A549 (cell line): ENCODE results near the gene XPC. TPM values are rescaled to one million over a fixed set of nuclear protein-coding genes. Genes with fewer than 3 reads are reported as not detected.

Experiments
- ATAC-seq, 2 experiments: fragments of 200-7000 bp in 1 of 2; fragments of >200 bp in 1 of 2; cut with Nextera tagmentation in 1 of 2; cut with Tn5 transposase in 1 of 2; 3 replicates each; pipeline versions ENCODE4 v1.8.0 to v1.9.1; 2018 to 2020; ENCODE audit warnings: mild to moderate bottlenecking in 1 of 2, moderate library complexity in 1 of 2
- CTCF ChIA-PET: fragments of 300-600 bp; sonication (Branson Sonifier 250); formaldehyde crosslinking; extraction: SDS; loops from one replicate; lab custom pipeline; 2021; ENCODE audit warnings: antibody characterized with exemption, inconsistent platforms; lab: Yijun Ruan, JAX
- POLR2A ChIA-PET: fragments of 350-600 bp; formaldehyde crosslinking; extraction: SDS; loops from one replicate; lab custom pipeline; 2021; ENCODE audit warnings: antibody characterized with exemption, inconsistent platforms; lab: Yijun Ruan, JAX
- DNase-seq, 2 experiments: peaks; one replicate each; pipeline versions ENCODE4 v3.0.0 to v3.0.0-alpha.2; 2011 to 2016; ENCODE audit warnings: low read depth in 1 of 2, low spot score in 1 of 2
- FAIRE-seq: peaks from 2 replicates; lab custom pipeline; 2011; peaks lifted over from hg19 to GRCh38; lab: Jason Lieb, UNC
- H3K27ac ChIP-seq, 2 experiments: fragments of >200 bp; sonication (Bioruptor Twin); formaldehyde crosslinking; 3 replicates each; pipeline ENCODE4 v1.5.1; 2016 to 2017
- H3K4me1 ChIP-seq: fragments of >200 bp; sonication (Bioruptor Twin); formaldehyde crosslinking; 3 replicates; pipeline ENCODE4 v1.6.1; 2016
- H3K4me2 ChIP-seq: fragments of >200 bp; sonication (Bioruptor Twin); formaldehyde crosslinking; 3 replicates; pipeline ENCODE4 v1.6.1; 2016
- H3K4me3 ChIP-seq: fragments of >200 bp; sonication (Bioruptor Twin); formaldehyde crosslinking; 3 replicates; pipeline ENCODE4 v1.5.1; 2016
- H3K9me3 ChIP-seq: fragments of >200 bp; sonication (Bioruptor Twin); formaldehyde crosslinking; 3 replicates; pipeline ENCODE4 v1.6.1; 2016
- ATOH8 ChIP-seq: fragments of 250-450 bp; sonication (Bioruptor Pico); IDR thresholded peaks from 2 replicates; pipeline ENCODE4 v1.5.0; 2020; ENCODE audit warnings: low read depth, mild to moderate bottlenecking, moderate library complexity
- BCL3 ChIP-seq: fragments of >200 bp; sonication (Bioruptor Twin); formaldehyde crosslinking; IDR thresholded peaks from 3 replicates; pipeline ENCODE4 v1.6.1; 2016
- CEBPB ChIP-seq, 2 experiments: fragments of >200 bp in 1 of 2; sonication (Bioruptor Twin) in 1 of 2; formaldehyde crosslinking in 1 of 2; IDR thresholded peaks; 2 replicates each; pipeline ENCODE4 v1.6.1; 2012 to 2016
- CHD2 ChIP-seq: fragments of 150-350 bp; IDR thresholded peaks from 2 replicates; pipeline ENCODE4 v1.6.1; 2014; ENCODE audit warnings: low read length; ENCODE audit not compliant: partially characterized antibody
- CTCF ChIP-seq: fragments of >200 bp; sonication (Bioruptor Twin); formaldehyde crosslinking; IDR thresholded peaks from 3 replicates; pipeline ENCODE4 v1.5.1; 2016
- ELK1 ChIP-seq: fragments of 150-350 bp; IDR thresholded peaks from 2 replicates; pipeline ENCODE4 v1.6.1; 2014; ENCODE audit warnings: low read depth, mild to moderate bottlenecking, low read length
- EP300 ChIP-seq, 2 experiments: fragments of >200 bp; sonication (Bioruptor Twin); formaldehyde crosslinking; IDR thresholded peaks; 2 replicates in 1 of 2; 3 replicates in 1 of 2; pipeline ENCODE4 v1.6.1; 2016 to 2017
- FOSL2 ChIP-seq, 2 experiments: fragments of 450-650 bp in 1 of 2; fragments of >200 bp in 1 of 2; sonication (Bioruptor Twin) in 1 of 2; formaldehyde crosslinking; IDR thresholded peaks; 2 replicates each; pipeline versions ENCODE4 v1.5.0 to v1.6.1; 2016 to 2020; ENCODE audit warnings: mild to moderate bottlenecking in 1 of 2, moderate library complexity in 1 of 2
- HEYL ChIP-seq: fragments of 250-450 bp; sonication (Bioruptor Pico); IDR thresholded peaks from 2 replicates; pipeline ENCODE4 v1.8.0; 2021; ENCODE audit warnings: mild to moderate bottlenecking, moderate library complexity
- JUNB ChIP-seq: fragments of >200 bp; sonication (Bioruptor Twin); formaldehyde crosslinking; IDR thresholded peaks from 2 replicates; pipeline ENCODE4 v1.6.1; 2016
- MAX ChIP-seq: IDR thresholded peaks from 2 replicates; pipeline ENCODE4 v1.6.1; 2012
- MYC ChIP-seq: IDR thresholded peaks from 2 replicates; pipeline ENCODE4 v1.6.1; 2012; ENCODE audit warnings: mild to moderate bottlenecking, inconsistent platforms, low read length, improper control_type of control experiment, borderline replicate concordance
- NR3C1 ChIP-seq: fragments of >200 bp; sonication (Bioruptor Twin); formaldehyde crosslinking; IDR thresholded peaks from 3 replicates; pipeline ENCODE4 v1.6.1; 2017
- PBX3 ChIP-seq: IDR thresholded peaks from 2 replicates; pipeline ENCODE4 v1.6.1; 2012
- PHF8 ChIP-seq: fragments of 200-600 bp; sonication (generic); IDR thresholded peaks from 2 replicates; pipeline ENCODE4 v1.6.1; 2016; ENCODE audit warnings: low read depth, mild to moderate bottlenecking, antibody characterized with exemption, moderate library complexity, borderline replicate concordance
- RFX5 ChIP-seq: fragments of 450-650 bp; IDR thresholded peaks from 2 replicates; pipeline ENCODE4 v1.7.1; 2014; ENCODE audit warnings: antibody characterized with exemption, mild to moderate bottlenecking, moderate library complexity
- WGBS: methylation state at CpG from one replicate; pipeline ENCODE4 v1.1.6; 2017; ENCODE audit errors: missing lambda C conversion rate; 5-methylcytosine and 5-hydroxymethylcytosine counted together
- polyA plus RNA-seq, 4 experiments: library from polyadenylated mRNA; depleted of rRNA in 3 of 4; stranded (reverse); fragments of >200 nt; fragmentation: RNase III in 1 of 4; extraction: RNeasy Plus Mini Kit Qiagen cat#74134 plus additional on column Dnase treatment in 1 of 4; gene quantifications; 2 replicates in 3 of 4; 3 replicates in 1 of 4; pipeline ENCODE4 v1.2.3, GENCODE V29; 2011 to 2017

The XPC gene
- polyA plus RNA-seq, 2 of the 4 experiments (the other 2 are of a cell fraction): 35.4 to 36.3 TPM

GRCh38 chr3:14144423-14145075 lies 33.9 kb downstream of the XPC start (continued):
- TF ChIP-seq CTCF (no peak), NR3C1 (no peak), MYC (no peak)

- ATAC-seq: peak; percentile 48 to 69
- peak; percentile 73 for FAIRE-seq
Measured at GRCh38 chr3:14143271-14144225, 34.9 kb downstream of the XPC start.

More at GRCh38 chr3:14143271-14144225, 34.9 kb downstream of the XPC start:
- TF ChIP-seq ATOH8 (CRISPR knock-in tag) (no peak), PBX3 (no peak), ELK1 (no peak), CEBPB (IDR thresholded peaks at IDR 0.05) (peak; percentile 67 to 83), HEYL (CRISPR knock-in tag) (no peak), CHD2 (no peak), BCL3 (no peak), MAX (peak; percentile 60; the same call in 1 of the 2 replicates), FOSL2 (IDR thresholded peaks at IDR 0.05) (no peak), FOSL2 (CRISPR knock-in tag; IDR thresholded peaks at IDR 0.05) (peak; percentile 58), PHF8 (no peak), RFX5 (no peak), EP300 (IDR thresholded peaks at IDR 0.05) (no peak), JUNB (no peak; the same call in 1 of the 2 replicates)
- TF ChIP-seq, all 56 proteins: peak for 3
- Histone ChIP-seq H3K4me2 (peak overlapping the region; percentile 81), H3K4me3 (peak overlapping the region; percentile 23; the same call in 1 of the 3 replicates), H3K9me3 (no peaks in the 10 kb centered on the region), H3K27ac (peak overlapping the region; percentile 76 to 88), H3K4me1 (peaks cover 31% of the 10 kb centered on the region)
- 53% methylated on average over 7 of the region's 7 CpGs for WGBS
- POLR2A ChIA-PET: interaction anchor here (0.9 to 4.6 kb wide), 4 partner anchors 18 to 35 kb away, joined by 3 to 35 read pairs (median 18); partner anchors contain the start of genes CHCHD4, LSM3, TMEM43 and XPC
- CTCF ChIA-PET: interaction anchor here (1.1 to 1.7 kb wide), 7 partner anchors 13 to 60 kb away, joined by 3 to 6 read pairs (median 5); no protein-coding TSS in a partner anchor
- peak; percentile 64 to 69 for DNase-seq
